GM12864 (cell line): ENCODE data around the gene TRAPPC10.

Experiments used
- DNase-seq: peaks from one replicate; pipeline ENCODE4 v3.0.0-alpha.2; 2011; ENCODE audit warnings: low read depth
- H3K4me3 ChIP-seq: 2 replicates; pipeline ENCODE4 v1.5.1; 2011; ENCODE audit warnings: mild to moderate bottlenecking, low read depth, low read length, control low read depth
- CTCF ChIP-seq: IDR thresholded peaks from 2 replicates; pipeline ENCODE4 v1.5.1; 2011; ENCODE audit warnings: low read depth, mild to moderate bottlenecking, moderate library complexity, low read length, control low read depth, inconsistent platforms; ENCODE audit errors: missing control alignments

TRAPPC10 gene

GRCh38 chr21:43982489-43983078 is 29.5 kb upstream of the TRAPPC10 start:
- no peak for TF ChIP-seq CTCF
- DNase-seq: no peak
- H3K4me3 ChIP-seq: no peak overlapping the region

- no peak for DNase-seq
- H3K4me3 ChIP-seq: no peak overlapping the region
- no peak for TF ChIP-seq CTCF
Measured at GRCh38 chr21:43983390-43983789, 28.7 kb upstream of the TRAPPC10 start.

- DNase-seq: no peak
Measured at GRCh38 chr21:43983860-43984420, 28.2 kb upstream of the TRAPPC10 start.

GRCh38 chr21:43984905-43985689 is 27.0 kb upstream of the TRAPPC10 start:
- no peak for TF ChIP-seq CTCF
- no peak for DNase-seq
- no peak overlapping the region for H3K4me3 ChIP-seq

More at GRCh38 chr21:43983860-43984420, 28.2 kb upstream of the TRAPPC10 start:
- no peak overlapping the region for H3K4me3 ChIP-seq
- TF ChIP-seq CTCF: no peak

GRCh38 chr21:43985690-43986251 is 26.3 kb upstream of the TRAPPC10 start:
- DNase-seq: no peak
- no peak overlapping the region for H3K4me3 ChIP-seq
- TF ChIP-seq CTCF: no peak

GRCh38 chr21:43986544-43987451 is 25.3 kb upstream of the TRAPPC10 start:
- H3K4me3 ChIP-seq: no peak overlapping the region
- no peak for TF ChIP-seq CTCF
- DNase-seq: no peak
